Measurements from ENCODE around the gene GXYLT2. TPM values are rescaled to one million over a fixed set of nuclear protein-coding genes. Genes with fewer than 3 reads are reported as not detected.

Gene GXYLT2
- total and polyA plus RNA-seq, 2 donors: 2.9 to 6.6 TPM

GRCh38 chr3:72890166-72890925, 2.5 kb downstream of the GXYLT2 start:
- Histone ChIP-seq H3K36me3 (ENCODE audit: control insufficient read depth in 2 of 2, insufficient read depth in 2 of 2, low read length in 1 of 2) (no peaks in the 10 kb centered on the region), H3K9me3 (ENCODE audit: control insufficient read depth in 2 of 2, insufficient read depth in 1 of 2, low read length in 1 of 2) (no peaks in the 10 kb centered on the region), H3K4me3 (ENCODE audit: low read length in 2 of 2) (no peak overlapping the region), H3K4me1 (ENCODE audit: control insufficient read depth in 2 of 2, insufficient read depth in 2 of 2, low read length in 2 of 2) (peaks cover 35 to 55% of the 10 kb centered on the region in 2 donors), H3K27me3 (ENCODE audit: control insufficient read depth in 2 of 2, insufficient read depth in 1 of 2, low read length in 1 of 2) (peaks cover 0 to 10% of the 10 kb centered on the region in 2 donors), H3K27ac (ENCODE audit: low read depth in 1 of 2, low read length in 1 of 2) (peak overlapping the region; percentile 52 to 70)
- DNase-seq (ENCODE audit: low read depth in 6 of 9, low spot score in 9 of 9): peak in 2 of 9 donors; percentile 3 to 37
- 78% methylated on average over 10 of the region's 10 CpGs for WGBS

GRCh38 chr3:72891053-72891855, 3.4 kb downstream of the GXYLT2 start:
- WGBS: 12% methylated on average over 8 of the region's 8 CpGs
- DNase-seq (ENCODE audit: low read depth in 6 of 9, low spot score in 9 of 9): peak in 4 of 9 donors; percentile 9 to 60 (median 34)
- H3K36me3 ChIP-seq (ENCODE audit: control insufficient read depth in 2 of 2, insufficient read depth in 2 of 2, low read length in 1 of 2): no peaks in the 10 kb centered on the region
- H3K4me1 ChIP-seq (ENCODE audit: control insufficient read depth in 2 of 2, insufficient read depth in 2 of 2, low read length in 2 of 2): peaks cover 35 to 55% of the 10 kb centered on the region in 2 donors
- peaks cover 0 to 10% of the 10 kb centered on the region in 2 donors for H3K27me3 ChIP-seq (ENCODE audit: control insufficient read depth in 2 of 2, insufficient read depth in 1 of 2, low read length in 1 of 2)
- H3K27ac ChIP-seq (ENCODE audit: low read depth in 1 of 2, low read length in 1 of 2): peak overlapping the region; percentile 70 to 77
- H3K4me3 ChIP-seq (ENCODE audit: low read length in 2 of 2): no peak overlapping the region
- H3K9me3 ChIP-seq (ENCODE audit: control insufficient read depth in 2 of 2, insufficient read depth in 1 of 2, low read length in 1 of 2): no peaks in the 10 kb centered on the region

GRCh38 chr3:72892081-72892775, 4.4 kb downstream of the GXYLT2 start:
- Histone ChIP-seq H3K4me3 (ENCODE audit: low read length in 2 of 2) (no peak overlapping the region), H3K27ac (ENCODE audit: low read depth in 1 of 2, low read length in 1 of 2) (peak overlapping the region in 1 of 2 donors; percentile 56), H3K27me3 (ENCODE audit: control insufficient read depth in 2 of 2, insufficient read depth in 1 of 2, low read length in 1 of 2) (peaks cover 0 to 9% of the 10 kb centered on the region in 2 donors), H3K9me3 (ENCODE audit: control insufficient read depth in 2 of 2, insufficient read depth in 1 of 2, low read length in 1 of 2) (no peaks in the 10 kb centered on the region), H3K36me3 (ENCODE audit: control insufficient read depth in 2 of 2, insufficient read depth in 2 of 2, low read length in 1 of 2) (no peaks in the 10 kb centered on the region), H3K4me1 (ENCODE audit: control insufficient read depth in 2 of 2, insufficient read depth in 2 of 2, low read length in 2 of 2) (peaks cover 32 to 47% of the 10 kb centered on the region in 2 donors)
- peak in 3 of 9 donors; percentile 31 to 65 (median 34) for DNase-seq (ENCODE audit: low read depth in 6 of 9, low spot score in 9 of 9)
- WGBS: 56% methylated on average over 4 of the region's 4 CpGs

- WGBS: 83% methylated on average over 4 of the region's 4 CpGs
- Histone ChIP-seq H3K9me3 (ENCODE audit: control insufficient read depth in 2 of 2, insufficient read depth in 1 of 2, low read length in 1 of 2) (no peaks in the 10 kb centered on the region), H3K4me1 (ENCODE audit: control insufficient read depth in 2 of 2, insufficient read depth in 2 of 2, low read length in 2 of 2) (peaks cover 29 to 42% of the 10 kb centered on the region in 2 donors), H3K36me3 (ENCODE audit: control insufficient read depth in 2 of 2, insufficient read depth in 2 of 2, low read length in 1 of 2) (no peaks in the 10 kb centered on the region), H3K27ac (ENCODE audit: low read depth in 1 of 2, low read length in 1 of 2) (peak overlapping the region in 1 of 2 donors; percentile 56), H3K4me3 (ENCODE audit: low read length in 2 of 2) (no peak overlapping the region), H3K27me3 (ENCODE audit: control insufficient read depth in 2 of 2, insufficient read depth in 1 of 2, low read length in 1 of 2) (peaks cover 0 to 2% of the 10 kb centered on the region in 2 donors)
- peak in 1 of 9 donors; percentile 29 for DNase-seq (ENCODE audit: low read depth in 6 of 9, low spot score in 9 of 9)
Measured at GRCh38 chr3:72892870-72893269, 5.0 kb downstream of the GXYLT2 start.

GRCh38 chr3:72894976-72895552, 7.2 kb downstream of the GXYLT2 start:
- Histone ChIP-seq H3K4me3 (ENCODE audit: low read length in 2 of 2) (no peak overlapping the region), H3K4me1 (ENCODE audit: control insufficient read depth in 2 of 2, insufficient read depth in 2 of 2, low read length in 2 of 2) (peaks cover 21 to 27% of the 10 kb centered on the region in 2 donors), H3K27me3 (ENCODE audit: control insufficient read depth in 2 of 2, insufficient read depth in 1 of 2, low read length in 1 of 2) (no peaks in the 10 kb centered on the region), H3K36me3 (ENCODE audit: control insufficient read depth in 2 of 2, insufficient read depth in 2 of 2, low read length in 1 of 2) (no peaks in the 10 kb centered on the region), H3K27ac (ENCODE audit: low read depth in 1 of 2, low read length in 1 of 2) (no peak overlapping the region), H3K9me3 (ENCODE audit: control insufficient read depth in 2 of 2, insufficient read depth in 1 of 2, low read length in 1 of 2) (no peaks in the 10 kb centered on the region)
- WGBS: 93% methylated on average over 5 of the region's 5 CpGs
- no peak for DNase-seq (ENCODE audit: low read depth in 6 of 9, low spot score in 9 of 9)

GRCh38 chr3:72896996-72897757, 9.3 kb downstream of the GXYLT2 start:
- no peaks in the 10 kb centered on the region for H3K9me3 ChIP-seq (ENCODE audit: control insufficient read depth in 2 of 2, insufficient read depth in 1 of 2, low read length in 1 of 2)
- WGBS: 96% methylated on average over 4 of the region's 4 CpGs
- H3K27ac ChIP-seq (ENCODE audit: low read depth in 1 of 2, low read length in 1 of 2): no peak overlapping the region
- peaks cover 8 to 11% of the 10 kb centered on the region in 2 donors for H3K4me1 ChIP-seq (ENCODE audit: control insufficient read depth in 2 of 2, insufficient read depth in 2 of 2, low read length in 2 of 2)
- no peak for DNase-seq (ENCODE audit: low read depth in 6 of 9, low spot score in 9 of 9)
- H3K4me3 ChIP-seq (ENCODE audit: low read length in 2 of 2): no peak overlapping the region
- H3K27me3 ChIP-seq (ENCODE audit: control insufficient read depth in 2 of 2, insufficient read depth in 1 of 2, low read length in 1 of 2): no peaks in the 10 kb centered on the region
- H3K36me3 ChIP-seq (ENCODE audit: control insufficient read depth in 2 of 2, insufficient read depth in 2 of 2, low read length in 1 of 2): no peaks in the 10 kb centered on the region

- DNase-seq (ENCODE audit: low read depth in 6 of 9, low spot score in 9 of 9): no peak
- H3K4me3 ChIP-seq (ENCODE audit: low read length in 2 of 2): no peak overlapping the region
- no peaks in the 10 kb centered on the region for H3K36me3 ChIP-seq (ENCODE audit: control insufficient read depth in 2 of 2, insufficient read depth in 2 of 2, low read length in 1 of 2)
- H3K27ac ChIP-seq (ENCODE audit: low read depth in 1 of 2, low read length in 1 of 2): no peak overlapping the region
- no peaks in the 10 kb centered on the region for H3K9me3 ChIP-seq (ENCODE audit: control insufficient read depth in 2 of 2, insufficient read depth in 1 of 2, low read length in 1 of 2)
- no peaks in the 10 kb centered on the region for H3K27me3 ChIP-seq (ENCODE audit: control insufficient read depth in 2 of 2, insufficient read depth in 1 of 2, low read length in 1 of 2)
- H3K4me1 ChIP-seq (ENCODE audit: control insufficient read depth in 2 of 2, insufficient read depth in 2 of 2, low read length in 2 of 2): peaks cover 4 to 6% of the 10 kb centered on the region in 2 donors
Measured at GRCh38 chr3:72897758-72898007, 9.8 kb downstream of the GXYLT2 start.

- peaks cover 0 to 3% of the 10 kb centered on the region in 2 donors for H3K4me1 ChIP-seq (ENCODE audit: control insufficient read depth in 2 of 2, insufficient read depth in 2 of 2, low read length in 2 of 2)
- WGBS: 93% methylated on average over 6 of the region's 6 CpGs
- DNase-seq (ENCODE audit: low read depth in 6 of 9, low spot score in 9 of 9): no peak
- no peaks in the 10 kb centered on the region for H3K27me3 ChIP-seq (ENCODE audit: control insufficient read depth in 2 of 2, insufficient read depth in 1 of 2, low read length in 1 of 2)
- H3K36me3 ChIP-seq (ENCODE audit: control insufficient read depth in 2 of 2, insufficient read depth in 2 of 2, low read length in 1 of 2): no peaks in the 10 kb centered on the region
- H3K4me3 ChIP-seq (ENCODE audit: low read length in 2 of 2): no peak overlapping the region
- no peaks in the 10 kb centered on the region for H3K9me3 ChIP-seq (ENCODE audit: control insufficient read depth in 2 of 2, insufficient read depth in 1 of 2, low read length in 1 of 2)
- no peak overlapping the region for H3K27ac ChIP-seq (ENCODE audit: low read depth in 1 of 2, low read length in 1 of 2)
Measured at GRCh38 chr3:72899349-72899765, 11.5 kb downstream of the GXYLT2 start.

All from thymus (tissue), 11 donors.